A549 (cell line): ENCODE results near the gene ACTR8. TPM values are rescaled to one million over a fixed set of nuclear protein-coding genes. Genes with fewer than 3 reads are reported as not detected.

Experiments used
- ATAC-seq, 2 experiments: fragments of 200-7000 bp in 1 of 2; fragments of >200 bp in 1 of 2; cut with Nextera tagmentation in 1 of 2; cut with Tn5 transposase in 1 of 2; 3 replicates each; pipeline versions ENCODE4 v1.8.0 to v1.9.1; 2018 to 2020; ENCODE audit warnings: mild to moderate bottlenecking in 1 of 2, moderate library complexity in 1 of 2
- CTCF ChIA-PET: fragments of 300-600 bp; sonication (Branson Sonifier 250); formaldehyde crosslinking; extraction: SDS; loops from one replicate; lab custom pipeline; 2021; ENCODE audit warnings: antibody characterized with exemption, inconsistent platforms; lab: Yijun Ruan, JAX
- POLR2A ChIA-PET: fragments of 350-600 bp; formaldehyde crosslinking; extraction: SDS; loops from one replicate; lab custom pipeline; 2021; ENCODE audit warnings: antibody characterized with exemption, inconsistent platforms; lab: Yijun Ruan, JAX
- DNase-seq, 2 experiments: peaks; one replicate each; pipeline versions ENCODE4 v3.0.0 to v3.0.0-alpha.2; 2011 to 2016; ENCODE audit warnings: low read depth in 1 of 2, low spot score in 1 of 2
- FAIRE-seq: peaks from 2 replicates; lab custom pipeline; 2011; peaks lifted over from hg19 to GRCh38; lab: Jason Lieb, UNC
- H3K27ac ChIP-seq, 2 experiments: fragments of >200 bp; sonication (Bioruptor Twin); formaldehyde crosslinking; 3 replicates each; pipeline ENCODE4 v1.5.1; 2016 to 2017
- H3K4me1 ChIP-seq: fragments of >200 bp; sonication (Bioruptor Twin); formaldehyde crosslinking; 3 replicates; pipeline ENCODE4 v1.6.1; 2016
- H3K4me2 ChIP-seq: fragments of >200 bp; sonication (Bioruptor Twin); formaldehyde crosslinking; 3 replicates; pipeline ENCODE4 v1.6.1; 2016
- H3K4me3 ChIP-seq: fragments of >200 bp; sonication (Bioruptor Twin); formaldehyde crosslinking; 3 replicates; pipeline ENCODE4 v1.5.1; 2016
- H3K9me3 ChIP-seq: fragments of >200 bp; sonication (Bioruptor Twin); formaldehyde crosslinking; 3 replicates; pipeline ENCODE4 v1.6.1; 2016
- CEBPB ChIP-seq, 2 experiments: fragments of >200 bp in 1 of 2; sonication (Bioruptor Twin) in 1 of 2; formaldehyde crosslinking in 1 of 2; IDR thresholded peaks; 2 replicates each; pipeline ENCODE4 v1.6.1; 2012 to 2016
- EHF ChIP-seq: fragments of 250-450 bp; sonication (Bioruptor Pico); IDR thresholded peaks from 2 replicates; pipeline ENCODE4 v1.5.0; 2020; ENCODE audit warnings: mild to moderate bottlenecking
- EHMT2 ChIP-seq: fragments of 200-600 bp; sonication (generic); IDR thresholded peaks from 2 replicates; pipeline ENCODE4 v1.6.1; 2016; ENCODE audit warnings: antibody characterized with exemption, low read depth, mild to moderate bottlenecking, moderate library complexity
- ELK1 ChIP-seq: fragments of 150-350 bp; IDR thresholded peaks from 2 replicates; pipeline ENCODE4 v1.6.1; 2014; ENCODE audit warnings: low read depth, mild to moderate bottlenecking, low read length
- ESRRA ChIP-seq: fragments of 150-350 bp; IDR thresholded peaks from 2 replicates; pipeline ENCODE4 v1.6.1; 2014; ENCODE audit warnings: mild to moderate bottlenecking, low read length, borderline replicate concordance
- FOSL2 ChIP-seq, 2 experiments: fragments of 450-650 bp in 1 of 2; fragments of >200 bp in 1 of 2; sonication (Bioruptor Twin) in 1 of 2; formaldehyde crosslinking; IDR thresholded peaks; 2 replicates each; pipeline versions ENCODE4 v1.5.0 to v1.6.1; 2016 to 2020; ENCODE audit warnings: mild to moderate bottlenecking in 1 of 2, moderate library complexity in 1 of 2
- JUN ChIP-seq, 2 experiments: fragments of >200 bp; sonication (Bioruptor Twin); formaldehyde crosslinking; IDR thresholded peaks; 2 replicates in 1 of 2; 3 replicates in 1 of 2; pipeline ENCODE4 v1.6.1; 2016 to 2017
- JUNB ChIP-seq: fragments of >200 bp; sonication (Bioruptor Twin); formaldehyde crosslinking; IDR thresholded peaks from 2 replicates; pipeline ENCODE4 v1.6.1; 2016
- KDM5A ChIP-seq: fragments of 200-600 bp; sonication (generic); IDR thresholded peaks from 2 replicates; pipeline ENCODE4 v1.6.1; 2016; ENCODE audit warnings: antibody characterized with exemption, mild to moderate bottlenecking
- MAFK ChIP-seq: fragments of 450-650 bp; IDR thresholded peaks from 2 replicates; pipeline ENCODE4 v1.6.1; 2014; ENCODE audit not compliant: partially characterized antibody
- NPAS2 ChIP-seq: fragments of 250-450 bp; sonication (Bioruptor Pico); IDR thresholded peaks from 2 replicates; pipeline ENCODE4 v1.8.0; 2022; ENCODE audit warnings: mild to moderate bottlenecking, moderate library complexity, borderline replicate concordance
- POLR2A ChIP-seq: IDR thresholded peaks from 2 replicates; pipeline ENCODE4 v1.6.1; 2012; ENCODE audit warnings: mild to moderate bottlenecking, low read length
- POLR2AphosphoS2 ChIP-seq: conservative IDR thresholded peaks from 2 replicates; pipeline ENCODE4 v1.6.1; 2012; ENCODE audit warnings: low read length, improper control_type of control experiment, inconsistent platforms
- REST ChIP-seq: fragments of 200-600 bp; sonication (generic); IDR thresholded peaks from 2 replicates; pipeline ENCODE4 v1.6.1; 2016; ENCODE audit warnings: antibody characterized with exemption, mild to moderate bottlenecking, moderate library complexity
- RFX5 ChIP-seq: fragments of 450-650 bp; IDR thresholded peaks from 2 replicates; pipeline ENCODE4 v1.7.1; 2014; ENCODE audit warnings: antibody characterized with exemption, mild to moderate bottlenecking, moderate library complexity
- TFCP2L1 ChIP-seq: fragments of 250-450 bp; sonication (Bioruptor Pico); IDR thresholded peaks from 2 replicates; pipeline ENCODE4 v1.5.0; 2021; ENCODE audit warnings: mild to moderate bottlenecking
- ZSCAN20 ChIP-seq: fragments of 250-450 bp; sonication (Bioruptor Pico); IDR thresholded peaks from 2 replicates; pipeline ENCODE4 v1.8.0; 2022; ENCODE audit warnings: mild to moderate bottlenecking, moderate library complexity
- WGBS: methylation state at CpG from one replicate; pipeline ENCODE4 v1.1.6; 2017; ENCODE audit errors: missing lambda C conversion rate; 5-methylcytosine and 5-hydroxymethylcytosine counted together
- polyA plus RNA-seq, 4 experiments: library from polyadenylated mRNA; depleted of rRNA in 3 of 4; stranded (reverse); fragments of >200 nt; fragmentation: RNase III in 1 of 4; extraction: RNeasy Plus Mini Kit Qiagen cat#74134 plus additional on column Dnase treatment in 1 of 4; gene quantifications; 2 replicates in 3 of 4; 3 replicates in 1 of 4; pipeline ENCODE4 v1.2.3, GENCODE V29; 2011 to 2017
- TF ChIP-seq, protein P1 (sequence below): fragments of 450-650 bp; IDR thresholded peaks from 2 replicates; pipeline ENCODE4 v1.6.1; 2014; ENCODE audit warnings: antibody characterized with exemption
- TF ChIP-seq, protein P2 (sequence below): IDR thresholded peaks from 2 replicates; pipeline ENCODE4 v1.6.1; 2012
- TF ChIP-seq, protein P3 (sequence below): fragments of 250-450 bp; sonication (Bioruptor Pico); IDR thresholded peaks from 2 replicates; pipeline ENCODE4 v1.5.0; 2020; ENCODE audit warnings: low read depth, mild to moderate bottlenecking, moderate library complexity

The ACTR8 gene
- polyA plus RNA-seq, 2 of the 4 experiments (the other 2 are of a cell fraction) = 12.8 to 19.4 TPM

DNA sequence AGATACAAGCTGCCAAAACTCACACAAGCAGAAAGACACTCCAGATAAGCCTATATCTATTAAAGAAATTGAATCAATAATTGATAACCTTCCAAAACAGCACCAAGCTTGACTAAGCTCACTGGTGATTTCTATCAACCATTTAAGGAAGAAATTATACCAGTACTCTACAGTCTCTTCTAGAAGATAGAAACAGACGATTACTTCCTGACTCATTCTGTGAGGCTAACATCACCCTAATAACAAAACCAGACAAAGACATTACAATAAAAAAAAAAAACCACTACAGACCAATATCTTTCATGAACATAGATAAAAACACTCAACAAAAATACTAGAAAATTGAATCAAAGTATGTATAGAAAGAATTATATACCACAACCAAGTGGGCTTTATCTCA, 55.9 kb downstream of the ACTR8 start (continued):
- TF ChIP-seq EHF = no peak
- TF ChIP-seq REST = no peak
- TF ChIP-seq JUN (IDR thresholded peaks at IDR 0.05) = no peak
- TF ChIP-seq POLR2AphosphoS2 = no peak
- TF ChIP-seq, protein P1, sequence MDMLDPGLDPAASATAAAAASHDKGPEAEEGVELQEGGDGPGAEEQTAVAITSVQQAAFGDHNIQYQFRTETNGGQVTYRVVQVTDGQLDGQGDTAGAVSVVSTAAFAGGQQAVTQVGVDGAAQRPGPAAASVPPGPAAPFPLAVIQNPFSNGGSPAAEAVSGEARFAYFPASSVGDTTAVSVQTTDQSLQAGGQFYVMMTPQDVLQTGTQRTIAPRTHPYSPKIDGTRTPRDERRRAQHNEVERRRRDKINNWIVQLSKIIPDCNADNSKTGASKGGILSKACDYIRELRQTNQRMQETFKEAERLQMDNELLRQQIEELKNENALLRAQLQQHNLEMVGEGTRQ = no peak
- no peak for TF ChIP-seq ELK1

- H3K4me3 ChIP-seq = no peak overlapping the region
- no peaks in the 10 kb centered on the region for H3K4me1 ChIP-seq
- FAIRE-seq = no peak
- ChIA-PET POLR2A (no interaction called here), CTCF (no interaction called here)
- TF ChIP-seq POLR2A (no peak), KDM5A (no peak), ZSCAN20 (CRISPR knock-in tag) (no peak)
- TF ChIP-seq, protein P2, sequence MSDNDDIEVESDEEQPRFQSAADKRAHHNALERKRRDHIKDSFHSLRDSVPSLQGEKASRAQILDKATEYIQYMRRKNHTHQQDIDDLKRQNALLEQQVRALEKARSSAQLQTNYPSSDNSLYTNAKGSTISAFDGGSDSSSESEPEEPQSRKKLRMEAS = no peak
- no peak overlapping the region for H3K4me2 ChIP-seq
- ATAC-seq = no peak
- H3K9me3 ChIP-seq = no peaks in the 10 kb centered on the region
- no peak for DNase-seq
- no peak overlapping the region for H3K27ac ChIP-seq
- WGBS = 93% methylated on average over 4 of the region's 4 CpGs
Observed at GRCh38 chr3:53824795-53825194, 57.2 kb downstream of the ACTR8 start.

DNA sequence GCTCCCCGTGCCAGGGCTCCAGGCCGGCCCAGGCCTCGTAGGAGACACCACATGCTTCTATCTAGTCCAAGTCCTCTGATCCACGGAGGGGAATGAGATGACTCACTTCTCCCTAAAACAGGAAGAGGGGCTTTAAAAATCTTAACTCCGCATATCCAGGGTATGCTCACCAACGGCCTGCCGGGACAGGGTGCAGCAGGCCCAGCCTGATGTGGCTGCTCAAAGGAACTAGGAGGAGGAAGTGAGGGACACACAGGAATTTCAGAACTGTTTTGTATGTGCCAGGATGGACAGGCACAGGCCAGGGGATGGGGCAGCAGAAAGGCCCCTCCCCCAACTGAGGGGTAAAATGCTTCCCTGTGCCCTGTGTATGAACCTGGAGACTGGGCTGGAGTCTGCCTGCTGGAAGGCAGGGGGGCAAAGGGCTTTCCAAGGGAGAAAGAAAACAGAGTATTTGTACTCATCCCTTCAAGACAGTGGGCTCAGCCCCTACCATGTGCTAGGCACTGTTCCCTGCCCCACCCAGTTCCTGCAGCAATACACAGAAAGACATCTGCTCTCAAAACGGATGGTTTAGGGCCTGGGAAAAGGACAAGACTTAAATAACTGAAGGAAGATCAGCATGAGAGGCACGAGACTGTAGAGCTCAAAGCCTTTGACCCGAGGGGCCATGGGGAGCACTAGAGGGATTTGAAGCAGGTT, 57.8 kb downstream of the ACTR8 start:
- ATAC-seq = no peak
- FAIRE-seq = no peak
- WGBS = 73% methylated on average over 8 of the region's 10 CpGs
- Histone ChIP-seq H3K4me1 (no peaks in the 10 kb centered on the region), H3K4me2 (no peak overlapping the region), H3K9me3 (no peaks in the 10 kb centered on the region), H3K27ac (no peak overlapping the region), H3K4me3 (no peak overlapping the region)
- TF ChIP-seq TFCP2L1 (CRISPR knock-in tag) = no peak
- TF ChIP-seq JUNB = no peak
- TF ChIP-seq MAFK = no peak
- no peak for TF ChIP-seq FOSL2 (IDR thresholded peaks at IDR 0.05)
- no peak for TF ChIP-seq FOSL2 (CRISPR knock-in tag; IDR thresholded peaks at IDR 0.05)
- TF ChIP-seq, protein P3, sequence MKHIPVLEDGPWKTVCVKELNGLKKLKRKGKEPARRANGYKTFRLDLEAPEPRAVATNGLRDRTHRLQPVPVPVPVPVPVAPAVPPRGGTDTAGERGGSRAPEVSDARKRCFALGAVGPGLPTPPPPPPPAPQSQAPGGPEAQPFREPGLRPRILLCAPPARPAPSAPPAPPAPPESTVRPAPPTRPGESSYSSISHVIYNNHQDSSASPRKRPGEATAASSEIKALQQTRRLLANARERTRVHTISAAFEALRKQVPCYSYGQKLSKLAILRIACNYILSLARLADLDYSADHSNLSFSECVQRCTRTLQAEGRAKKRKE (CRISPR knock-in tag) = no peak
- no peak for TF ChIP-seq EHMT2
- TF ChIP-seq NPAS2 (CRISPR knock-in tag) = no peak
- TF ChIP-seq KDM5A = no peak
- TF ChIP-seq CEBPB (IDR thresholded peaks at IDR 0.05) = no peak
- TF ChIP-seq RFX5 = no peak
- TF ChIP-seq POLR2AphosphoS2 = no peak
- no peak for TF ChIP-seq ESRRA
- DNase-seq = no peak
- CTCF ChIA-PET = no interaction called here
- POLR2A ChIA-PET = no interaction called here
